A549 (cell line): ENCODE data around the gene TTC4. TPM values are rescaled to one million over a fixed set of nuclear protein-coding genes. Genes with fewer than 3 reads are reported as not detected.

Experiments
- ATAC-seq, 2 experiments: fragments of 200-7000 bp in 1 of 2; fragments of >200 bp in 1 of 2; cut with Nextera tagmentation in 1 of 2; cut with Tn5 transposase in 1 of 2; 3 replicates each; pipeline versions ENCODE4 v1.8.0 to v1.9.1; 2018 to 2020; ENCODE audit warnings: mild to moderate bottlenecking in 1 of 2, moderate library complexity in 1 of 2
- CTCF ChIA-PET: fragments of 300-600 bp; sonication (Branson Sonifier 250); formaldehyde crosslinking; extraction: SDS; loops from one replicate; lab custom pipeline; 2021; ENCODE audit warnings: antibody characterized with exemption, inconsistent platforms; lab: Yijun Ruan, JAX
- POLR2A ChIA-PET: fragments of 350-600 bp; formaldehyde crosslinking; extraction: SDS; loops from one replicate; lab custom pipeline; 2021; ENCODE audit warnings: antibody characterized with exemption, inconsistent platforms; lab: Yijun Ruan, JAX
- DNase-seq, 2 experiments: peaks; one replicate each; pipeline versions ENCODE4 v3.0.0 to v3.0.0-alpha.2; 2011 to 2016; ENCODE audit warnings: low read depth in 1 of 2, low spot score in 1 of 2
- FAIRE-seq: peaks from 2 replicates; lab custom pipeline; 2011; peaks lifted over from hg19 to GRCh38; lab: Jason Lieb, UNC
- H3K27ac ChIP-seq, 2 experiments: fragments of >200 bp; sonication (Bioruptor Twin); formaldehyde crosslinking; 3 replicates each; pipeline ENCODE4 v1.5.1; 2016 to 2017
- H3K4me1 ChIP-seq: fragments of >200 bp; sonication (Bioruptor Twin); formaldehyde crosslinking; 3 replicates; pipeline ENCODE4 v1.6.1; 2016
- H3K4me2 ChIP-seq: fragments of >200 bp; sonication (Bioruptor Twin); formaldehyde crosslinking; 3 replicates; pipeline ENCODE4 v1.6.1; 2016
- H3K4me3 ChIP-seq: fragments of >200 bp; sonication (Bioruptor Twin); formaldehyde crosslinking; 3 replicates; pipeline ENCODE4 v1.5.1; 2016
- H3K9me3 ChIP-seq: fragments of >200 bp; sonication (Bioruptor Twin); formaldehyde crosslinking; 3 replicates; pipeline ENCODE4 v1.6.1; 2016
- EHF ChIP-seq: fragments of 250-450 bp; sonication (Bioruptor Pico); IDR thresholded peaks from 2 replicates; pipeline ENCODE4 v1.5.0; 2020; ENCODE audit warnings: mild to moderate bottlenecking
- ESRRA ChIP-seq: fragments of 150-350 bp; IDR thresholded peaks from 2 replicates; pipeline ENCODE4 v1.6.1; 2014; ENCODE audit warnings: mild to moderate bottlenecking, low read length, borderline replicate concordance
- FOSB ChIP-seq: fragments of 250-450 bp; sonication (Bioruptor Pico); IDR thresholded peaks from 2 replicates; pipeline ENCODE4 v1.5.0; 2020; ENCODE audit warnings: mild to moderate bottlenecking, moderate library complexity
- FOSL2 ChIP-seq, 2 experiments: fragments of 450-650 bp in 1 of 2; fragments of >200 bp in 1 of 2; sonication (Bioruptor Twin) in 1 of 2; formaldehyde crosslinking; IDR thresholded peaks; 2 replicates each; pipeline versions ENCODE4 v1.5.0 to v1.6.1; 2016 to 2020; ENCODE audit warnings: mild to moderate bottlenecking in 1 of 2, moderate library complexity in 1 of 2
- GATA3 ChIP-seq: IDR thresholded peaks from 2 replicates; pipeline ENCODE4 v1.6.1; 2012; ENCODE audit warnings: borderline replicate concordance
- HEYL ChIP-seq: fragments of 250-450 bp; sonication (Bioruptor Pico); IDR thresholded peaks from 2 replicates; pipeline ENCODE4 v1.8.0; 2021; ENCODE audit warnings: mild to moderate bottlenecking, moderate library complexity
- HOXA7 ChIP-seq: fragments of 250-450 bp; sonication (Bioruptor Pico); IDR thresholded peaks from 2 replicates; pipeline ENCODE4 v1.5.0; 2020; ENCODE audit warnings: mild to moderate bottlenecking, moderate library complexity
- JUN ChIP-seq, 2 experiments: fragments of >200 bp; sonication (Bioruptor Twin); formaldehyde crosslinking; IDR thresholded peaks; 2 replicates in 1 of 2; 3 replicates in 1 of 2; pipeline ENCODE4 v1.6.1; 2016 to 2017
- JUNB ChIP-seq: fragments of >200 bp; sonication (Bioruptor Twin); formaldehyde crosslinking; IDR thresholded peaks from 2 replicates; pipeline ENCODE4 v1.6.1; 2016
- MAZ ChIP-seq: fragments of 150-350 bp; IDR thresholded peaks from 2 replicates; pipeline ENCODE4 v1.6.1; 2014; ENCODE audit warnings: antibody characterized with exemption, low read depth, low read length, borderline replicate concordance
- NPAS2 ChIP-seq: fragments of 250-450 bp; sonication (Bioruptor Pico); IDR thresholded peaks from 2 replicates; pipeline ENCODE4 v1.8.0; 2022; ENCODE audit warnings: mild to moderate bottlenecking, moderate library complexity, borderline replicate concordance
- RAD21 ChIP-seq, 2 experiments: fragments of >200 bp in 1 of 2; sonication (Bioruptor Twin) in 1 of 2; formaldehyde crosslinking in 1 of 2; IDR thresholded peaks in 1 of 2; conservative IDR thresholded peaks in 1 of 2; 2 replicates in 1 of 2; 3 replicates in 1 of 2; pipeline ENCODE4 v1.6.1; 2012 to 2018; ENCODE audit warnings: inconsistent platforms in 1 of 2
- RARB ChIP-seq: fragments of 250-450 bp; sonication (Bioruptor Pico); IDR thresholded peaks from 2 replicates; pipeline ENCODE4 v1.8.0; 2021; ENCODE audit warnings: mild to moderate bottlenecking, moderate library complexity
- RNF2 ChIP-seq: fragments of 200-600 bp; sonication (generic); IDR thresholded peaks from 2 replicates; pipeline ENCODE4 v1.6.1; 2016; ENCODE audit warnings: low read depth, mild to moderate bottlenecking, antibody characterized with exemption, moderate library complexity, borderline replicate concordance
- SMC3 ChIP-seq: fragments of >200 bp; sonication (Bioruptor Twin); formaldehyde crosslinking; IDR thresholded peaks from 3 replicates; pipeline ENCODE4 v1.6.1; 2018; ENCODE audit warnings: inconsistent platforms
- TFCP2L1 ChIP-seq: fragments of 250-450 bp; sonication (Bioruptor Pico); IDR thresholded peaks from 2 replicates; pipeline ENCODE4 v1.5.0; 2021; ENCODE audit warnings: mild to moderate bottlenecking
- ZC3H11A ChIP-seq: fragments of 450-650 bp; IDR thresholded peaks from 2 replicates; pipeline ENCODE4 v1.6.1; 2014; ENCODE audit warnings: antibody characterized with exemption, mild to moderate bottlenecking
- ZFP36 ChIP-seq: fragments of 450-650 bp; IDR thresholded peaks from 2 replicates; pipeline ENCODE4 v1.6.1; 2014; ENCODE audit warnings: borderline replicate concordance; ENCODE audit not compliant: partially characterized antibody
- ZNF302 ChIP-seq: fragments of 250-450 bp; sonication (Bioruptor Pico); IDR thresholded peaks from 2 replicates; pipeline ENCODE4 v1.9.0; 2021; ENCODE audit warnings: inconsistent platforms, mild to moderate bottlenecking, moderate library complexity
- WGBS: methylation state at CpG from one replicate; pipeline ENCODE4 v1.1.6; 2017; ENCODE audit errors: missing lambda C conversion rate; 5-methylcytosine and 5-hydroxymethylcytosine counted together
- polyA plus RNA-seq, 4 experiments: library from polyadenylated mRNA; depleted of rRNA in 3 of 4; stranded (reverse); fragments of >200 nt; fragmentation: RNase III in 1 of 4; extraction: RNeasy Plus Mini Kit Qiagen cat#74134 plus additional on column Dnase treatment in 1 of 4; gene quantifications; 2 replicates in 3 of 4; 3 replicates in 1 of 4; pipeline ENCODE4 v1.2.3, GENCODE V29; 2011 to 2017
- TF ChIP-seq, protein P1 (sequence below): IDR thresholded peaks from 2 replicates; pipeline ENCODE4 v1.6.1; 2012
- TF ChIP-seq, protein P2 (sequence below): fragments of 250-450 bp; sonication (Bioruptor Pico); IDR thresholded peaks from 2 replicates; pipeline ENCODE4 v1.5.0; 2020; ENCODE audit warnings: low read depth, mild to moderate bottlenecking, moderate library complexity
- TF ChIP-seq, protein P3 (sequence below): IDR thresholded peaks from 2 replicates; pipeline ENCODE4 v1.6.1; 2012
- TF ChIP-seq, protein P4 (sequence below): fragments of 450-650 bp; IDR thresholded peaks from 2 replicates; pipeline ENCODE4 v1.6.1; 2014; ENCODE audit warnings: antibody characterized with exemption
- TF ChIP-seq, protein P5 (sequence below): fragments of >200 bp; sonication (Bioruptor Twin); formaldehyde crosslinking; IDR thresholded peaks from 3 replicates; pipeline ENCODE4 v1.6.1; 2016
- TF ChIP-seq, protein P6 (sequence below): fragments of >200 bp; sonication (Bioruptor Twin); formaldehyde crosslinking; IDR thresholded peaks from 2 replicates; pipeline ENCODE4 v1.6.1; 2016

Gene TTC4
- polyA plus RNA-seq, 2 of the 4 experiments (the other 2 are of a cell fraction) = 20.4 to 27.1 TPM

DNA sequence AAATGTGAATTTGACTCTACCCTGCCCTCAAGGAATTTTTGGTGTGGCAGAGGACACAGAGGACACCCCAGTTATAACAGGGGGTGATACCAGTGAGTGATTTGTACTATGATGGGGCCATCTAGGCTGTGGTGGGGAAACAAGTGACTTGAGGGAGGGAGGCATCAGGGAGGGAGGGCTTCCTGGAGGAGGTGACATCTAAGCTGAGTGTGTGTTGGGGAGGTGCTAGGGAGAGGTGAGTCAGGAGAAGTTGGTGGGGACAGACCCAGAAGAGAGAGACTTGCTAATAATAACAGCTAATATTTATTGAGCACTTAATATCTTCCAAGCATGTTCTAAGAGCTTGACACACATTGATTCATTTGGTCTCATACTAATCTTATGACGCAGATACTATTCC, 19.9 kb upstream of the TTC4 start:
- POLR2A ChIA-PET = no interaction called here
- no peak for FAIRE-seq

DNA sequence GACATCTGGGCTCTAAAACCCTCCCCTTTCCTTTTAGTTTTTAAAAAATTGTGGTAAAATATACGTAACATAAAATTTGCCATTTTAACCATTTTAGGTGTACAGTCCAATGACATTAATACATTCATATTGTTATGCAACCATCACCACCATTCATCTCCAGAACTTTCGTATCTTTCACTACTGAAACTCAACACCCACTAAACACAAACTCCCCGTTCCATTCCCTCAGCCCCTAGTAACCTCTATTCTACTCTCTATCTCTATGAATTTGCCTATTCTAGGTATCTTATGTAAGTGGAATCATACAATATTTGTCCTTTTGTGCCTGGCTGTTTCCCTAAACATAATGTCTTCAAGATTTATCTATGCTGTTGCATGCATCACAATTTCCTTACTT, 19.4 kb upstream of the TTC4 start:
- Histone ChIP-seq H3K9me3 (no peaks in the 10 kb centered on the region), H3K27ac (no peak overlapping the region), H3K4me3 (no peak overlapping the region), H3K4me2 (no peak overlapping the region), H3K4me1 (no peaks in the 10 kb centered on the region)
- TF ChIP-seq JUN (IDR thresholded peaks at IDR 0.05) = no peak
- TF ChIP-seq HEYL (CRISPR knock-in tag) = no peak
- TF ChIP-seq ZNF302 = no peak
- no peak for TF ChIP-seq ZC3H11A
- TF ChIP-seq, protein P1, sequence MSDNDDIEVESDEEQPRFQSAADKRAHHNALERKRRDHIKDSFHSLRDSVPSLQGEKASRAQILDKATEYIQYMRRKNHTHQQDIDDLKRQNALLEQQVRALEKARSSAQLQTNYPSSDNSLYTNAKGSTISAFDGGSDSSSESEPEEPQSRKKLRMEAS = no peak
- TF ChIP-seq, protein P2, sequence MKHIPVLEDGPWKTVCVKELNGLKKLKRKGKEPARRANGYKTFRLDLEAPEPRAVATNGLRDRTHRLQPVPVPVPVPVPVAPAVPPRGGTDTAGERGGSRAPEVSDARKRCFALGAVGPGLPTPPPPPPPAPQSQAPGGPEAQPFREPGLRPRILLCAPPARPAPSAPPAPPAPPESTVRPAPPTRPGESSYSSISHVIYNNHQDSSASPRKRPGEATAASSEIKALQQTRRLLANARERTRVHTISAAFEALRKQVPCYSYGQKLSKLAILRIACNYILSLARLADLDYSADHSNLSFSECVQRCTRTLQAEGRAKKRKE (CRISPR knock-in tag) = no peak
- WGBS = 63% methylated on average over 3 of the region's 3 CpGs
- FAIRE-seq = no peak
- ATAC-seq = no peak
- ChIA-PET POLR2A (no interaction called here), CTCF (no interaction called here)
- DNase-seq = no peak

More for the DNA sequence above, 19.9 kb upstream of the TTC4 start:
- TF ChIP-seq EHF (CRISPR knock-in tag) = no peak
- no peak for TF ChIP-seq MAZ
- peak; percentile 51 for TF ChIP-seq ZFP36
- TF ChIP-seq JUNB = no peak
- TF ChIP-seq NPAS2 (CRISPR knock-in tag) = no peak
- CTCF ChIA-PET = no interaction called here
- no peak overlapping the region for H3K27ac ChIP-seq
- DNase-seq (no peak), ATAC-seq (no peak)
- H3K4me3 ChIP-seq = no peak overlapping the region
- H3K4me2 ChIP-seq = no peak overlapping the region
- H3K9me3 ChIP-seq = no peaks in the 10 kb centered on the region
- 41% methylated on average over 1 of the region's 1 CpG for WGBS
- no peaks in the 10 kb centered on the region for H3K4me1 ChIP-seq

DNA sequence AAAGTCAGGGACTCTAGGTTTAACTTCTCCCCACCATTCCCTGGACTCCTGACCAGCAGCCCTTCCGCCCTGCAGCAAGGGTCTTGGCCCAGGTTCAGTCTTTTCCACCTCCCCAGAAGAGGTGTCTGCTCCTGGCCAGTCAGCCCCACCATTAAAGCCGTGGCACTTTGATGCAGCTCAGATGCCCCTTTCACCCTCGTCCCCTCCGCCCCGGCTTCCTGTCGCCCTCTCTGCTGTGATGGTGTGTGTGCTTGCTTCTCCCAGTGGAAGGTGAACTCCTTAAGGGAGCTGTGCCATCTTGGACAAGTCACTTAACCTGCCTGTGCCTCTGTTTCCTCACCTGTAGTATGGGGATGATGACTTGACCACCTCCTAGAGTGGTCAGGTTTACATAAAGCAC, 17.8 kb upstream of the TTC4 start:
- POLR2A ChIA-PET = no interaction called here
- no peak for FAIRE-seq

More for the DNA sequence above, 17.8 kb upstream of the TTC4 start:
- Histone ChIP-seq H3K4me3 (no peak overlapping the region), H3K9me3 (no peaks in the 10 kb centered on the region), H3K27ac (no peak overlapping the region), H3K4me1 (no peaks in the 10 kb centered on the region), H3K4me2 (no peak overlapping the region)
- ATAC-seq = no peak
- CTCF ChIA-PET = no interaction called here
- TF ChIP-seq FOSL2 (IDR thresholded peaks at IDR 0.05) (no peak), FOSL2 (CRISPR knock-in tag; IDR thresholded peaks at IDR 0.05) (no peak), FOSB (CRISPR knock-in tag) (no peak), RAD21 (conservative IDR thresholded peaks at IDR 0.05 in 1 of 2, IDR thresholded peaks at IDR 0.05 in 1 of 2) (no peak), HEYL (CRISPR knock-in tag) (no peak), NPAS2 (CRISPR knock-in tag) (no peak), GATA3 (no peak), JUNB (no peak), ESRRA (no peak), TFCP2L1 (CRISPR knock-in tag) (no peak), SMC3 (no peak), RARB (CRISPR knock-in tag) (no peak), HOXA7 (CRISPR knock-in tag) (no peak), RNF2 (no peak)
- TF ChIP-seq, protein P3, sequence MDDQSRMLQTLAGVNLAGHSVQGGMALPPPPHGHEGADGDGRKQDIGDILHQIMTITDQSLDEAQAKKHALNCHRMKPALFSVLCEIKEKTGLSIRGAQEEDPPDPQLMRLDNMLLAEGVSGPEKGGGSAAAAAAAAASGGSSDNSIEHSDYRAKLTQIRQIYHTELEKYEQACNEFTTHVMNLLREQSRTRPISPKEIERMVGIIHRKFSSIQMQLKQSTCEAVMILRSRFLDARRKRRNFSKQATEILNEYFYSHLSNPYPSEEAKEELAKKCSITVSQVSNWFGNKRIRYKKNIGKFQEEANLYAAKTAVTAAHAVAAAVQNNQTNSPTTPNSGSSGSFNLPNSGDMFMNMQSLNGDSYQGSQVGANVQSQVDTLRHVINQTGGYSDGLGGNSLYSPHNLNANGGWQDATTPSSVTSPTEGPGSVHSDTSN = no peak
- TF ChIP-seq, protein P4, sequence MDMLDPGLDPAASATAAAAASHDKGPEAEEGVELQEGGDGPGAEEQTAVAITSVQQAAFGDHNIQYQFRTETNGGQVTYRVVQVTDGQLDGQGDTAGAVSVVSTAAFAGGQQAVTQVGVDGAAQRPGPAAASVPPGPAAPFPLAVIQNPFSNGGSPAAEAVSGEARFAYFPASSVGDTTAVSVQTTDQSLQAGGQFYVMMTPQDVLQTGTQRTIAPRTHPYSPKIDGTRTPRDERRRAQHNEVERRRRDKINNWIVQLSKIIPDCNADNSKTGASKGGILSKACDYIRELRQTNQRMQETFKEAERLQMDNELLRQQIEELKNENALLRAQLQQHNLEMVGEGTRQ = no peak
- TF ChIP-seq, protein P5, sequence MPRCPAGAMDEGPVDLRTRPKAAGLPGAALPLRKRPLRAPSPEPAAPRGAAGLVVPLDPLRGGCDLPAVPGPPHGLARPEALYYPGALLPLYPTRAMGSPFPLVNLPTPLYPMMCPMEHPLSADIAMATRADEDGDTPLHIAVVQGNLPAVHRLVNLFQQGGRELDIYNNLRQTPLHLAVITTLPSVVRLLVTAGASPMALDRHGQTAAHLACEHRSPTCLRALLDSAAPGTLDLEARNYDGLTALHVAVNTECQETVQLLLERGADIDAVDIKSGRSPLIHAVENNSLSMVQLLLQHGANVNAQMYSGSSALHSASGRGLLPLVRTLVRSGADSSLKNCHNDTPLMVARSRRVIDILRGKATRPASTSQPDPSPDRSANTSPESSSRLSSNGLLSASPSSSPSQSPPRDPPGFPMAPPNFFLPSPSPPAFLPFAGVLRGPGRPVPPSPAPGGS = no peak
- TF ChIP-seq, protein P1 = no peak
- TF ChIP-seq, protein P6, sequence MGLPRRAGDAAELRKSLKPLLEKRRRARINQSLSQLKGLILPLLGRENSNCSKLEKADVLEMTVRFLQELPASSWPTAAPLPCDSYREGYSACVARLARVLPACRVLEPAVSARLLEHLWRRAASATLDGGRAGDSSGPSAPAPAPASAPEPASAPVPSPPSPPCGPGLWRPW = no peak
- WGBS = 75% methylated on average over 6 of the region's 6 CpGs
- no peak for DNase-seq
